ENCODE results near the gene SLC9A3. TPM values are rescaled to one million over a fixed set of nuclear protein-coding genes. Genes with fewer than 3 reads are reported as not detected.

SLC9A3 gene
- total RNA-seq, 1 donor from 2014 or later = 3.9 TPM

- H3K4me3 ChIP-seq = no peak overlapping the region
- TF ChIP-seq POLR2AphosphoS5 (IDR thresholded peaks at IDR 0.05; ENCODE audit: insufficient read depth in 1 of 2, low read depth in 1 of 2) = no peak
- TF ChIP-seq CTCF (IDR thresholded peaks at IDR 0.05) = no peak
- no peak for TF ChIP-seq POLR2A (IDR thresholded peaks at IDR 0.05)
- no peaks in the 10 kb centered on the region for H3K4me1 ChIP-seq
- H3K36me3 ChIP-seq = no peaks in the 10 kb centered on the region
- H3K27ac ChIP-seq = no peak overlapping the region
- H3K27me3 ChIP-seq = no peaks in the 10 kb centered on the region
- intact Hi-C loops (cut with DNase I) = no loop called here
- no peak for DNase-seq (ENCODE audit: extremely low spot score in 2 of 2)
- H3K9me3 ChIP-seq = no peaks in the 10 kb centered on the region
These were observed 23.1 kb upstream of the SLC9A3 start for GRCh38 chr5:547086-547924.

GRCh38 chr5:546376-546908 is 22.2 kb upstream of the SLC9A3 start:
- Histone ChIP-seq H3K4me3 (no peak overlapping the region), H3K36me3 (no peaks in the 10 kb centered on the region), H3K27me3 (no peaks in the 10 kb centered on the region), H3K4me1 (no peaks in the 10 kb centered on the region), H3K27ac (no peak overlapping the region), H3K9me3 (no peaks in the 10 kb centered on the region)
- TF ChIP-seq CTCF (IDR thresholded peaks at IDR 0.05) (no peak), POLR2A (IDR thresholded peaks at IDR 0.05) (no peak), POLR2AphosphoS5 (IDR thresholded peaks at IDR 0.05; ENCODE audit: insufficient read depth in 1 of 2, low read depth in 1 of 2) (no peak)
- no peak for DNase-seq (ENCODE audit: extremely low spot score in 2 of 2)
- intact Hi-C loops (cut with DNase I) = no loop called here

GRCh38 chr5:545641-546375 is 21.6 kb upstream of the SLC9A3 start:
- DNase-seq (ENCODE audit: extremely low spot score in 2 of 2) = no peak
- TF ChIP-seq CTCF (IDR thresholded peaks at IDR 0.05) = no peak
- TF ChIP-seq POLR2AphosphoS5 (IDR thresholded peaks at IDR 0.05; ENCODE audit: insufficient read depth in 1 of 2, low read depth in 1 of 2) = no peak
- TF ChIP-seq POLR2A (IDR thresholded peaks at IDR 0.05) = no peak
- no peaks in the 10 kb centered on the region for H3K27me3 ChIP-seq
- no peaks in the 10 kb centered on the region for H3K9me3 ChIP-seq
- intact Hi-C loops (cut with DNase I) = no loop called here
- no peaks in the 10 kb centered on the region for H3K4me1 ChIP-seq
- H3K36me3 ChIP-seq = no peaks in the 10 kb centered on the region
- no peak overlapping the region for H3K27ac ChIP-seq
- H3K4me3 ChIP-seq = no peak overlapping the region

GRCh38 chr5:544675-545355 is 20.6 kb upstream of the SLC9A3 start:
- TF ChIP-seq CTCF (IDR thresholded peaks at IDR 0.05) (no peak), POLR2A (IDR thresholded peaks at IDR 0.05) (no peak), POLR2AphosphoS5 (IDR thresholded peaks at IDR 0.05; ENCODE audit: insufficient read depth in 1 of 2, low read depth in 1 of 2) (no peak)
- no peak overlapping the region for H3K4me3 ChIP-seq
- H3K36me3 ChIP-seq = no peaks in the 10 kb centered on the region
- H3K27ac ChIP-seq = no peak overlapping the region
- H3K27me3 ChIP-seq = no peaks in the 10 kb centered on the region
- intact Hi-C loops (cut with DNase I) = no loop called here
- no peaks in the 10 kb centered on the region for H3K9me3 ChIP-seq
- no peaks in the 10 kb centered on the region for H3K4me1 ChIP-seq
- no peak for DNase-seq (ENCODE audit: extremely low spot score in 2 of 2)
